Activated CD4-positive, CD25-positive, alpha-beta regulatory T cell treated with anti-CD3 and anti-CD28 coated beads, Interleukin-2, amount 50 U/mL, for 72 hours (primary cell): ENCODE results near the gene TMF1.

Source experiments
- DNase-seq: peaks from one replicate; pipeline ENCODE4 v3.0.0; 2021

The TMF1 gene, protein sequence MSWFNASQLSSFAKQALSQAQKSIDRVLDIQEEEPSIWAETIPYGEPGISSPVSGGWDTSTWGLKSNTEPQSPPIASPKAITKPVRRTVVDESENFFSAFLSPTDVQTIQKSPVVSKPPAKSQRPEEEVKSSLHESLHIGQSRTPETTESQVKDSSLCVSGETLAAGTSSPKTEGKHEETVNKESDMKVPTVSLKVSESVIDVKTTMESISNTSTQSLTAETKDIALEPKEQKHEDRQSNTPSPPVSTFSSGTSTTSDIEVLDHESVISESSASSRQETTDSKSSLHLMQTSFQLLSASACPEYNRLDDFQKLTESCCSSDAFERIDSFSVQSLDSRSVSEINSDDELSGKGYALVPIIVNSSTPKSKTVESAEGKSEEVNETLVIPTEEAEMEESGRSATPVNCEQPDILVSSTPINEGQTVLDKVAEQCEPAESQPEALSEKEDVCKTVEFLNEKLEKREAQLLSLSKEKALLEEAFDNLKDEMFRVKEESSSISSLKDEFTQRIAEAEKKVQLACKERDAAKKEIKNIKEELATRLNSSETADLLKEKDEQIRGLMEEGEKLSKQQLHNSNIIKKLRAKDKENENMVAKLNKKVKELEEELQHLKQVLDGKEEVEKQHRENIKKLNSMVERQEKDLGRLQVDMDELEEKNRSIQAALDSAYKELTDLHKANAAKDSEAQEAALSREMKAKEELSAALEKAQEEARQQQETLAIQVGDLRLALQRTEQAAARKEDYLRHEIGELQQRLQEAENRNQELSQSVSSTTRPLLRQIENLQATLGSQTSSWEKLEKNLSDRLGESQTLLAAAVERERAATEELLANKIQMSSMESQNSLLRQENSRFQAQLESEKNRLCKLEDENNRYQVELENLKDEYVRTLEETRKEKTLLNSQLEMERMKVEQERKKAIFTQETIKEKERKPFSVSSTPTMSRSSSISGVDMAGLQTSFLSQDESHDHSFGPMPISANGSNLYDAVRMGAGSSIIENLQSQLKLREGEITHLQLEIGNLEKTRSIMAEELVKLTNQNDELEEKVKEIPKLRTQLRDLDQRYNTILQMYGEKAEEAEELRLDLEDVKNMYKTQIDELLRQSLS

DNA sequence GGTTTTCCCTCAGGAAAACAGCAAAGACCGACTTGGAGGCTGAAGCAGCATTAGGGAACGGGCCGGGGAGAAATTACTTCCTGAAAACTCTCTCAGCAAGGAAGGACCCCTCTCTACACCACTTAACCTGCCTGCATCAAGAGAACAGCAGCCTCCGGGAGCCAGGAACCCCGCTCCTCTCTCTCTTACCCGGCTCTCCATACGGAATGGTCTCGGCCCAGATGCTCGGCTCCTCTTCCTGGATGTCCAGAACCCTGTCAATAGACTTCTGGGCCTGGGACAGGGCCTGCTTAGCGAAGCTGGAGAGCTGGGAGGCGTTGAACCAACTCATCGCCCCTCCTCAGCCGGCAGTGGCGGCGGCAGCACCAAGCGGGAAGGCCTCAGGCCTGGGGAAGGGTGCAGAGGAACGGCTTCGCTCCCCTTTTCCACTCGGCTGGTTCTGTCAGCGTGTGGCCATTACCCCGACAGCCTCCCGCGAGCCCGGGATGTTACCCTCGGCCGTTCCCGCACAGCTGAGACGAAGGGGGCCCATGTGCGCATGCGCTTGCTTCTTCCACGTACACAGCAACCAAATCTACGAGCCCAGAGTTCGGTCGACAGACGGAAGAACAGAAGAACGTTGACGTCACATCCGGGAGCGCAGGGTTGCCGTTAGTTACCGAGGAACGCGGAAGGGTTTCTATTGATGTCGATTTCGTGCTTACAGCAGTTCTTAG lies at the start of gene TMF1:
Gene TMF1, minus strand, starts transcription at position 578 of the 716 bp plus-strand sequence. Its CDS starts 247 bp downstream, at position 331.
- peak; percentile 95 for DNase-seq

DNA sequence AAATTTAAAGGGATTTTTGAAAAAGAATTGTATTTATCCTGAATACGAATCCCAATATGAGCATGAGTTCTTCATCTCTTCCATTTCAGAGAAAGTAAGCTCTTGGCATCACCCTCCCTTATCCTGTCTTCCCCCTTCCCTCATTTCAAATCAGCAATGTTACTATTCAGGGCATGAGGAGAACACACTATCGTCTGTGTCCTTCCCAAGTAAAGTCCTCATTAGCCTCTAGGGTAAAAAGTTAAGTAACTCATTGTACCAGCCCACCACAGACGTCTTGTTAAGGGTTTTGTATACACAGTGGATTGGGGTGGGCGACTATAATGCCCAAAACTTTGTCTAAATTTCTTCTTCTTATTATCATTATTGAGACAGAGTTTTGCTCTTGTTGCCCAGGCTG lies 47.4 kb upstream of the TMF1 start:
- no peak for DNase-seq

DNA sequence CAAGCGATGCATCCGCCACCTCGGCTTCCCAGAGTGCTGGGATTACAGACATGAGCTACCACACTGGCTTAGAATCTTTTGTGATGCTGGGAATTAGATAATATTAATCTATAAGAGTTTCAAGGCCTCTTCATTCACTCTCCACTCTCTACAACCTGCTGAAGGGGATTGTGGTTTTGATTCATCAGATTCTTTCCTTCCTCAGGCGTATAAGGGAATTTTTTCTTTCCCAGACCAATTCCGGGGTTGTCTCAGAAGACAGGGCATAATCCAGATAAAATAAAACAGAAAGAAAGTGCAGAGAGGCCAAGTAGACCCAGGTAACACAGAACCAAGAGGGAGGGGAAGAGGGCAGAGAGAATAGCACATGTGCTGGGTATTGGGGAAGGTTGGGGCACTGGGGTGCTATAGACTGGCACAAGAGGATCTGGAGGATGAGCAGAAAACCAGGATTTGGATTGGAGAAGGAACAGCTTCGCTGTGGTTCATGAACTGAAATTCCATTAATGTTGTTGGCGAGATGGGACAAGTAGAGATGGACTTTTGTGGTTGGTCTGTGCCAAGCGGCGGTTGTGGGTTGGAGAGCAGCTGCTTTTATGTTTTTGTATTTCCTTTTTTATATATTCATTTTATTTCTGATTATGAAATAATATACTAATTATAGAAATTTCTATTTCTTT lies 45.4 kb upstream of the TMF1 start:
- no peak for DNase-seq

DNA sequence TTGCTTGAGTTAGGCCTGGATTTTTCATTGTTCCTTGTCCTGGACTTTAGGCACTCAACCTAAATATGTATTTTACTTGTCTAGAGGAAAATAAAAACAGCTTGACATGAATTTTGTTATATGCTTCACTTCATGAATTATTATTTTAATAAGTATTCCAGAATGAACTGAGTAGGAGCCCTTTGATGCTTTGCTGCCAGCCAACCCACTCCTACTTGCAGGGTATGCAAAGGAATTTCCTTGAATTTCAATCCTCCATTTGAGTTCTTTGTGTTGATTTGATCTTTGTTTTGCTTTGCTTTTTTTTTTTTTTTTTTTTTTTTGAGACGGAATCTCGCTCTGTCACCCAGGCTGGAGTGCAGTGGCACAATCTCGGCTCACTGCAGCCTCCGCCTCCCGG lies 44.2 kb upstream of the TMF1 start:
- DNase-seq = no peak

DNA sequence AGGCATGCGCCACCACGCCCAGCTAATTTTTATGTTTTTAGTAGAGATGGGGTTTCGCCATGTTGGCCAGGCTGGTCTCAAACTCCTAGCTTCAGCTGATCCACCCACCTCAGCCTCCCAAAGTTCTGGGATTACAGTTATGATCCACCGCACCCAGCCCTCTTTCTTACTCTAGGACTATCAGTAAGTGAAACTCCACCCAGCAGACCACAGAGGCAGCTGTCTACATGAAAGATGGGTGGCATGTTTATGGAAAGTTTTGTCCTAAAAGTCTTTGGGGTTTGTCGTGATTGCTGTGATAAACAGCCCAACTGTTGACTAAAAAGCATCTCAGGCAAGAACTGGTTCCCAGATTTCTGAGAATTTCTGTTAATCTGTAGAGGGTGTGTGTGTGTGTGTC lies 43.5 kb upstream of the TMF1 start:
- no peak for DNase-seq

DNA sequence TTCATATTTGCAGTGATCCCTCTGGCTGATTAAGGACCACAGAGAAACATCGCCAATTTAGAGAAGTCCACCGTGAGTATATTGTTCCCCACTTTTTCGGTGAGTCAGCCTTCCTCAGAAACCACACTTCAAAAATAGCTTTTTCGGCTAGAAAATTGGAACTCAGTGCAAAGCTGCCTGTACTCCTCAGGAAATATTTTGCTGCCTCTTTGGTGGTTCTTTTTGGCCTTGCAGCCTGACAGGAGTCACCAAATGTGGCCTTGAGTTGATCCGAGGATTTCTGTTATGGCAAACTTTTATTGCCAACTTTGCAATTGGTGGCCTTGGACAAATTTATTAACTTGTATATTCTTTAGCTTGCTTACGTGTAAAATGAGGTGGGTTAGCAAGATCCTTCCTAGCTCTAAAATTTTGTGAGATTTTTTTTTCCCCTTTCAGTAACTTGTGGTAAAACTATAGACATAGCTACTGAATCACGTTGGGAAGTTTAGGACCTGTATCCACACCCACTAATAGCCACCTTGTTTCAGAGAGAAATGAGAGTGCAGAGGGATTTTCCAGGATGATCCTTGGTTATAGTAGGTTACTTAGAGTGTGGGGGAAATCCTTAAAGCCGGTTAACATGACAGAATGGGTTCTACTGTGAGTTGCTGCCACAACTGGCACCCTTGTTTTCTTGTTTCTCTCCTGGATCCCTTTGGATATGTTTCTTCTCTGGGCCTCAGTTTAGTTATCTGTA lies 42.5 kb upstream of the TMF1 start:
- DNase-seq = no peak

DNA sequence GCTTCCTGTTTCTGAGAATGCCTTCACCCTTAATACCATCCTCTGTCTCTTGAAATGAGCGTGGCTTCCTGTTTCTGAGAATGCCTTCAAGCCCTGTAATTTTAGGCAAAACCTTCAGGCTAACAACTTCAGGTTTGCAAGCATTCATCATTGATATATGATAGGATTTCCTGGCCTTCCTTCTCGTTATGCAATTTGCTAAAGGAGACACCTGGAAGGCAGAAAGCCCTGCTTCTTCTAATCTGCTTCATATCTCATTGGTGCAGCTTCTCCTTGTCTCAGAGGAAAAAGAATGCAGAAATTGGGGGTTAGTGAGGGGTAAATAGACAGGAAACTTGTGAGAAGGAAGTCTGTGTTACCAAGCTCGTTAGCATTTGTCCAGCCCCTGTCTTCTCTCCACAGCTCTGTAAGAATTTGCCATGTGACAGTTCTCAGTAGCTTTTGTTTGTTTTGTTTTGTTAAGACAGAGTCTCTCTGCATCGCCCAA lies 39.9 kb upstream of the TMF1 start:
- no peak for DNase-seq

DNA sequence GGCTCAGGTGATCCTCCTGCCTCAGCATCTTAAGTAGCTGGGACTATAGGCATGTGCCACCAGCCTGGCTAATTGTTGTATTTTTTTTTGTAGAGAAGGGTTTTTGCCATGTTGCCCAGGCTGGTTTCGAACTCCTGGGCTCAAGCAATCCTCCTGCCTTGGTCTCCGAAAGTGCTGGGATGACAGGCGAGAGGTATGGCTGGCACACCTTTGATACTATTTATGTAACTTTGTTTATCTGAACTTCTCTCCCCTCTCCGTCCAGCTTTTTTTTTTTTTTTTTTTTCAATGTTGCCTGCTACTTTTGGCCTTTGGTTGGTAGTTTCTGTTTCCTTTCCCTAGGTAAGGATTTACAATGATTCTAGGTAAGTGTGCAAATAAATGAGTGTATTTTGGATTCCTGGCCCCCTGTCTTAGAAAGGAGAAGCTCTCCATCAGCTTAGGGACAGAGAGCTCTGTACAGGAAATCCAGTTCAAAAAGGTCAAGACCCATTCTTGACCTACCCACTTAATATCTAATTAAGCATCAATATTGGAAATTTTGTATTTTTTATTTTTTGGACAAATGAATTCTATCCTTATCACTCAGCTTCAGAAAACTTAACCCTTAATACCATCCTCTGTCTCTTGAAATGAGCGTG lies 39.4 kb upstream of the TMF1 start:
- DNase-seq = no peak

DNA sequence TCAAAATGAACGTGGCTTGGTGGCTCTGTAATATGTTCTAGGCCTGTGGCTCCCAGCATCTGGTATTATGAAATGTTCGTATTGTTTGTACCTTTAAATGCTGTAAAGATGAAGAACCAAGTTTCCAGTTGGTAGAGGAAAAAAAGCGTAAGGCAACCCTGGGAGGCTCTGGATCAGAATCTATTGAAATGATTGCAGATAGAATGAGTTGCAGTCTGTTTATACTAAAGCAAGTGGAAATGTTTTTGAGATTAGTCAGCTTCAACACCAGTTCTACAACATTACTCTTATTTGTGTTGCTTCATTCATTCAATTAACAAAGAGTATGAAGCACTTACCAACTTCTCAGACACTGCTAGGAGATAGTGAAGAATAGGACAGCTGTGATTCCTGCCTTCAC lies 37.9 kb upstream of the TMF1 start:
- no peak for DNase-seq

DNA sequence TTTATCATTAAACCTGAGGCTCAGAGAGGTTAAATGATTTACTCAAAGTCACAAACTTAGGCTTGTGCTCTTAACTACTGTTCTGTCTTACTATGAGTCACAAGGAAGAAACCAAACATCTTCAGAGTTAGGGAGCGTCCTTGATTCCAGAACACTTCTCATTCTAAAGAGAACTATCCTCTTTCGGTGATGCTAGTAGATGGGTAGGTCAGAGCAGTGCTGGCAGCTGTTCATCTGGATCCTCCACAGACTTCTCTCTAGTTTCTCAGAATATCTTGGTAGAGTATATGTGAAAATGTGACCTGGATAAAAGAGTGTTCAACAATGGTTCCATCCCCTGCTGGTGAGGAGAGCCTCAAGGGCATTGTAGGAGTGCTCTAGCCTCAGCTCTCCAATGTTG lies 35.9 kb upstream of the TMF1 start:
- no peak for DNase-seq

DNA sequence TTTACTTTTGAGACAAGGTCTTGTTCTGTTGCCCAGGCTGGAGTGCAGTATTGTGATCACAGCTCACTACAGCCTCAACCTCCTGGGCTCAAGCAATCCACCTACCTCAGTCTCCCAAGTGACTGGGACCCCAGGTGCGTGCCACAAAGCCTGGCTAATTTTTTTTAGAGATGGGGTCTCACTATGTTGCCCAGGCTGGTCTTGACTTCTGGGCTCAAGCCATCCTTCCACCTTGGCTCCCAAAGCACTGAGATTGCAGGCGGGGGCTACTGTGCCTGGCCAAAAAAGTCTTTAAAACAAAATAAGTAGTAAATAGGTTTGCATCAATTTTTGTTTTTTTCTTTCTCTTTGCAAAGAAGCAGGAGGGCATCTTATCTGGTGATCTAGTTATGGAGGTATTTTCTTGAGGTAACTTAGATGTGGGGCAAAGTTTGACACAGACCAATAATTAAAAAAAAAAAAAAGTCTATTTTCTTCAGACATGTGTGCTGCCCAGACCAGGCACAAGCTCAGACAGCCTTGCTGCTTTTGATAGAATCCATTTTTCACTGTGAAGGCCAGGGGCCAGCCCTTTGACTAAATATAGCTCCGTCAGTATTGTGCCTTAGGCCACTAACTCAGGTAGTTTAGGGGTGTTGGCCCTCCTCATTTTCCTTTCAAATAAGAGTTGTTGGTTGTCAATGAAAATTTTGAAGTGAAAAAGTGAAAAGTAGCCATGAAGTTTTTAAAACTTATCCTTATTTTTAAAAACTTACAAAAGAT lies 35.1 kb upstream of the TMF1 start:
- DNase-seq = no peak

DNA sequence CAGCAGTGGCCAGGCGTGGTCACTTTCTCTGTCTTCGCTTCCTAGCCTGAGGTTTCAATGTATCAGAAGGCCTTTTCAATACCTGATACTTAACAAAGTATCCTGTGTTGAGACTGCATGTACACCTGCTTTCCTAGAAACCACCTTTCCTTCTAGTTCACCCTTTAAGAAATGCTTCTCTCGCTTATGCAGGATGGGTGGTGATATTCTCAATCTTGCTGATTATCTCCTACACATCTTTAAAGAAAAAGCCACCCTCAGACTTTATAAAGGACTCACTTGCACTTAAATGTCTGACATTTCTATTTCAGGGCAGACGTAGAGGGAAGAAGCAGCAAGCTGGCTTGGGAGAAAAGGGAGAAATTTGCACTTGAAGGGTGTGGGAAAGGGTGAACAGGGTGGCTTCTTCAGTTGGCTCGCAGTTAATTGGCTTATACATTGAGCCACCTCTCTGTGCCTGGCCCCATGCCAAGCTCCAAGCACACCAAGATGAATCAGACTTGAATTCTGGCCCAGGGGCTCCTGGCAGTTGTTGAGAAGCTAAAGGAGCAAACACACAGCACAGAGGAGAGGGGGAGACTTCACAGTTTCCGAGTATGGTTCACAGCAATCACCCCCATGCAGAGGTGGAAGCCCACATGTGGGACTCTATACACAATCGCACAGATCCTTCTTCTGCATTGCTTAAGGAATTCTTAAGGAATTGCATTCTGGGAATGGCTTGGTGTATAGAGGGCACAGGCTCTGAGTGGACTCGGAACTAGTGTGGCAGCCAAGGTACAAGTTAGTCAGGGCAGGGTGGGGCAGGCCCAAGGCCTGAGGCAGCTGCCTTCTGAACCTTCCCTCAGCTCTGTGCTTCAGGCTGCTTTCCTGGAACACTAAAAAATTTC lies 33.9 kb upstream of the TMF1 start:
- peak; percentile 62 for DNase-seq

DNA sequence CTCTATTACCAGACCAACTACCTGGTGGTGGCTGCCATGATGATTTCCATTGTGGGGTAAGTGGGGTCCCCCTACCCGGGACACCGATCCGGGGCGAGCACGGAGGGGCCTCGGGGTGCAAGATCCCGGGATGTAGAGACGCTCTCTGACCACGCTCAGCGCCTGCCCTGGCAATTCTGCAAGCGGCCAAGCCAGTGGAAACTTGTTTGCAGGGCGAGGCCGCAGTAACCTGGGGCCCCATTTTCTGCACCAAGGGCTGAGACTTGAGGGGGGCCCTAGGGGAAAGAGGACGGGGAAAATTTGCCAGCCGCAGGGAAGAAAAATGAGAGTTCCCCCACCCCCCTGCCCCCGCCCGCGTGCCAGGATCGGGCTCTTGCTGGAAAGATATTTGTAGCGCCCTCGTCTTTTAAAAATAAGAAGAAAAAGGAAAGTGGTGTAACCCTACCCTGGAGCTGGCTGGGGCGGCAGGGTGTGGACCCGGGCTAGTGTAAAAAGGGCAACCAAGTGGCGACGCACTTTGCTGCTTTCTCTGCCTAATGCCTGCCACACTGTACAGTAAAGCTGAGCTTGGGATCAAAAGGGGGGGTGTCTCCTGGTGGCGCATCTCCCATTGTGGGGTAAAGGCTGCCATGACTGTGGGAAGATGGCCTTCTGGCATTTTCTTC lies 33.2 kb upstream of the TMF1 start:
- peak; percentile 34 for DNase-seq

DNA sequence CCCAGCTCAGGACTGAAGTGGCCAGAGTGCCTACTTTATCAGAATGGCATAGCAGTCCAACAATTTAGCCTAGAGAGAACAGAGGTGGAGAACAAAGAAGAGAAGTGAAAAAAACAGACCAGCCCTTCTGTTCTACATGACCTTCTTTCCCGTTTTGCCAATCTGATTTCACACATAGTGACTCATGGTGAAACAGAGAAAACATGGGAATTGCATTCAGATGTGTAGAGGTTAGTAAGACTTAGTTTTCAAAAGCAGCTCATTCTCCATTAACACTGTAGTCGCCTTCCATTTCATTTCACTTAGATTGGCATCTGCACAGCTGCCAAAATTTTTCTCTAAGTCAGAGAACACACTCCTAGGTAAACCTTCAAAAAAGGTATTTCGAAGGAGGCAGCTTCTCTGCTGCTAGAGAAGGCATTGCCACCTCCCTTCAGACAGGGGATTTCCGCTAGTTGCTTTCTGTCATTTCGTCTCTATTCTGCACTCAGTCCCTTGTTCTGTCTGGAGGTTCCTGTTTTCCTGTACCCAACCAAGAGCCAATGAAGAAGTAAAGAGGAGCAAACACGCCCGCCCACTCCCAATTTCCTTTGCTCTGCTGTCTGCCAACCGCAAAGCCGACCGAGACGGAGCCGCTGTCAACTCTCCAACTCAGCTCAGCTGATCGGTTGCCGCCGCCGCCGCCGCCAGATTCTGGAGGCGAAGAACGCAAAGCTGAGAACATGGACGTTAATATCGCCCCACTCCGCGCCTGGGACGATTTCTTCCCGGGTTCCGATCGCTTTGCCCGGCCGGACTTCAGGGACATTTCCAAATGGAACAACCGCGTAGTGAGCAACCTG lies 32.4 kb upstream of the TMF1 start, which contains the start of gene ARL6IP5:
Gene ARL6IP5, plus strand, starts transcription at position 612 of the 842 bp plus-strand sequence. Its CDS starts 111 bp downstream, at position 723.
- peak; percentile 80 for DNase-seq

DNA sequence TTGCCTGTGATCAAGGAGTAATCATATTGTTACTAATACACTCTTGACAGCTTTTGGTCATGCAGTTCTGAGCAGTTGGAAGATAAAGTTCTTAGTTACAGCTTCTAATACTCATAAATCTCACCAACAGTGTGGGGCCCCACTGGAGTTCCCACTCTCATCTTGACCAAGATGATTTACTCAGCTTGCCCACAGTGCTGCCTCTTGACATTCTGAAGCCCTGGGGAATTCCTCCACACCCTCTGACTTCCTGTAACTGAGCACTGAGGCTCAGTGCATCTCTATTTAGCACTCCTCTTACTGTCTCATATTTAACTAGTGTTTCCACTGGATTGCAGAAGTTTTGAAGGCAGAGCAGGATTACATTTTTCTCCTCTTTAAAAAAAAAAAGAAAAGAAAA lies 30.7 kb upstream of the TMF1 start:
- DNase-seq = peak; percentile 56

DNA sequence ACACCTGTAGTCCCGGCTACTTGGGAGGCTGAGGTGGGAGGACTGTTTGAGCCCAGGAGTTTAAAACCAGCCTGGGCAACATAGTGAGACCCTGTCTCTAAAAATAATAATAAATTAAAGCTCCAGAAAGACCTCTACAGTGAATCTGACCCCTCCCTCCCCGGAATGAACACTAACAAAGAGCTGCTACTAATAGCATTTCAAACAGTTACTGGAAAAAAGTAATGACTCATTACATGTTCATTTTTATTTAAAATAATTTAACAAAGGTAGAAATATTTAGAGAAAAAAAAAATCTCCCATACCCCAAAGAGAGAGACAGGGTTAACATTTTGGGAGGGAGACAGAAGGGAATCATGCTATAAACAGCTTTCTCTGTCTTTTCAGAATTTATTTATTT lies 30.2 kb upstream of the TMF1 start:
- DNase-seq = no peak

DNA sequence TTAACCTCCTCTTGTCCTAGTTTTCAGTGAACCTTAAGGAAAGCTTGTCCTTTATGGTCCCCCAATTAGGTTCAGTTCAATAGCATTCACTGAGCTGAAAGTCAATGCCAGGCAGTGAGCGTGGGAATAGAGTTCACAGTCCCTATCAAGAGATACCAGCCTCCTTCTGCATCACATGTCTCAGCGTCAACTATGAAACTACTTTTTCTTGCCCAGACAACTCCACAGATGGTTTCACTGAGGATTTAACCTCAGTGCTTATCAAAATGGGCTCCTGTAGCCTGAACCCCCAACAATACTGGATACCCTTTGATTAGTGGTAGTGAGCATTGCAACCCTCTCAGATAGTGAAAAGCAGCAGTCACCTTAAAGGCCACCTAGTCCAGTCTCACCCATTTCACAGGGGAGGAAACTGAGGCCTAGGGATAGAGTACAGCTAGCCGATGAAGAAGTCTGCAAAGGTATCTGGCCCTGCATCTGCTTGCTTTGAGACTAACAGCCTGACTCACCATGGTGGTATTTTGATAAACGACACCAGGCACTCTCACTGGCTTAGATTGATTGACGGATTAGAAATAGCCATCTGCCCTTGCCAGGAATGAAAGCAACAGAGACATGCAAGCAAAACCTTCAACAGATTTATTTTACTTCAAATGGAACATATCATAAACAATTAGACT lies 29.6 kb upstream of the TMF1 start:
- no peak for DNase-seq
